CD14-positive monocyte (primary cell): Measurements from ENCODE around the gene GNAL. TPM values are rescaled to one million over a fixed set of nuclear protein-coding genes. Genes with fewer than 3 reads are reported as not detected.
"Not testable (repeated sequence)": the region's sequence is repeated elsewhere in the genome, so short reads cannot be mapped to it uniquely, and the experiment has no call there.

Experiments
- DNase-seq, 3 donors: peaks; one replicate each; pipeline ENCODE4 v3.0.0-alpha.2; 2011 to 2022
- H2AFZ ChIP-seq: 2 replicates; pipeline ENCODE4 v1.6.0; 2012; ENCODE audit warnings: mild to moderate bottlenecking, low read depth, low read length, inconsistent platforms; ENCODE audit not compliant: insufficient read depth, poor library complexity, severe bottlenecking
- H3K27ac ChIP-seq, 2 donors: 1 replicate in 1 of 2; 2 replicates in 1 of 2; pipeline ENCODE4 v1.5.1; 2012 to 2013; ENCODE audit warnings: low read length in 2 of 2, control low read depth in 1 of 2, inconsistent platforms in 1 of 2, low read depth in 1 of 2, mild to moderate bottlenecking in 1 of 2
- H3K27me3 ChIP-seq, 2 donors: one replicate each; pipeline versions ENCODE4 v1.6.0 to v1.6.1; 2011 to 2013; ENCODE audit warnings: low read length in 2 of 2; ENCODE audit not compliant: control insufficient read depth in 2 of 2, insufficient read depth in 2 of 2
- H3K36me3 ChIP-seq, 2 donors: replicated peaks in 1 of 2; 1 replicate in 1 of 2; 2 replicates in 1 of 2; pipeline versions ENCODE4 v1.5.1 to v1.6.1; 2012 to 2013; ENCODE audit warnings: low read length in 2 of 2, control low read depth in 1 of 2, inconsistent platforms in 1 of 2, mild to moderate bottlenecking in 1 of 2; ENCODE audit not compliant: insufficient read depth in 2 of 2, control insufficient read depth in 1 of 2
- H3K4me1 ChIP-seq, 2 donors: 1 replicate in 1 of 2; 2 replicates in 1 of 2; pipeline versions ENCODE4 v1.5.1 to v1.6.1; 2012 to 2013; ENCODE audit warnings: low read length in 2 of 2, control low read depth in 1 of 2, inconsistent platforms in 1 of 2, mild to moderate bottlenecking in 1 of 2, moderate library complexity in 1 of 2; ENCODE audit not compliant: insufficient read depth in 2 of 2, control insufficient read depth in 1 of 2
- H3K4me2 ChIP-seq: replicated peaks from 2 replicates; pipeline ENCODE3; 2012; ENCODE audit warnings: low read length, moderate library complexity, mild to moderate bottlenecking; ENCODE audit not compliant: poor library complexity, severe bottlenecking; ENCODE audit errors: extremely low read depth
- H3K4me3 ChIP-seq, 3 experiments: fragments of 200-600 bp in 1 of 3; sonication (generic) in 1 of 3; replicated peaks in 1 of 3; 1 replicate in 2 of 3; 2 replicates in 1 of 3; pipeline ENCODE4 v1.5.1; 2011 to 2013; ENCODE audit warnings: low read length in 3 of 3, mild to moderate bottlenecking in 3 of 3, control low read depth in 2 of 3, low read depth in 2 of 3, inconsistent platforms in 1 of 3, moderate library complexity in 1 of 3
- H3K79me2 ChIP-seq: 2 replicates; pipeline ENCODE4 v1.6.0; 2012; ENCODE audit warnings: mild to moderate bottlenecking, control low read depth, inconsistent platforms, low read length, moderate library complexity; ENCODE audit not compliant: insufficient read depth
- H3K9ac ChIP-seq: 2 replicates; pipeline ENCODE4 v1.6.0; 2017; ENCODE audit warnings: low read length, mild to moderate bottlenecking; ENCODE audit not compliant: insufficient read depth, poor library complexity, severe bottlenecking
- H3K9me3 ChIP-seq, 2 donors: replicated peaks in 1 of 2; 1 replicate in 1 of 2; 2 replicates in 1 of 2; pipeline versions ENCODE4 v1.5.1 to v1.6.1; 2012 to 2013; ENCODE audit warnings: low read length in 2 of 2, control low read depth in 1 of 2; ENCODE audit not compliant: control insufficient read depth in 1 of 2, insufficient read depth in 1 of 2
- H4K20me1 ChIP-seq: 2 replicates; pipeline ENCODE4 v1.6.0; 2012; ENCODE audit warnings: mild to moderate bottlenecking, low read length, control low read depth, moderate library complexity; ENCODE audit not compliant: insufficient read depth
- H3K27ac Mint-ChIP-seq, 7 donors: one replicate each; pipeline ENCODE4 v1.8.0; 2020; ENCODE audit warnings: mild to moderate bottlenecking in 7 of 7, mixed read lengths in 7 of 7, moderate library complexity in 6 of 7, inconsistent platforms in 2 of 7
- H3K27me3 Mint-ChIP-seq, 3 donors: one replicate each; pipeline ENCODE4 v1.8.0; 2021 to 2022; ENCODE audit warnings: low read depth in 3 of 3, mild to moderate bottlenecking in 3 of 3, mixed read lengths in 3 of 3, moderate library complexity in 3 of 3, inconsistent platforms in 1 of 3
- H3K36me3 Mint-ChIP-seq, 2 donors: one replicate each; pipeline ENCODE4 v1.8.0; 2020; ENCODE audit warnings: mixed read lengths in 2 of 2, inconsistent platforms in 1 of 2, mild to moderate bottlenecking in 1 of 2
- H3K4me1 Mint-ChIP-seq: one replicate; pipeline ENCODE4 v1.8.0; 2020; ENCODE audit warnings: mild to moderate bottlenecking, mixed read lengths
- H3K4me3 Mint-ChIP-seq, 2 donors: one replicate each; pipeline ENCODE4 v1.8.0; 2020; ENCODE audit warnings: mild to moderate bottlenecking in 2 of 2, mixed read lengths in 2 of 2, moderate library complexity in 1 of 2
- H3K9me3 Mint-ChIP-seq, 7 donors: one replicate each; pipeline ENCODE4 v1.8.0; 2020 to 2022; ENCODE audit warnings: mixed read lengths in 7 of 7, mild to moderate bottlenecking in 6 of 7, moderate library complexity in 6 of 7, inconsistent platforms in 2 of 7
- CTCF ChIP-seq: fragments of 200-600 bp; IDR thresholded peaks from one replicate; pipeline ENCODE4 v1.8.0; 2022; ENCODE audit warnings: antibody characterized with exemption, mild to moderate bottlenecking
- WGBS: methylation state at CpG from one replicate; pipeline ENCODE4 v1.1.5; 2013; ENCODE audit warnings: missing lambda C conversion rate; ENCODE audit not compliant: insufficient coverage; 5-methylcytosine and 5-hydroxymethylcytosine counted together
- intact Hi-C, 2 donors: fragments of 100-400 bp; cut with micrococcal nuclease; formaldehyde crosslinking; loops; one replicate each; pipeline versions ENCODE4 v1.15.0 to v1.15.1; 2023
- polyA plus RNA-seq, 3 donors: library from polyadenylated mRNA; depleted of rRNA in 1 of 3; unstranded in 2 of 3; stranded (reverse) in 1 of 3; fragments of 300-500 nt in 2 of 3; fragments of >200 nt in 1 of 3; fragmentation: Illumina TruSeq in 2 of 3; gene quantifications; 1 replicate in 2 of 3; 2 replicates in 1 of 3; pipeline ENCODE4 v1.2.3, GENCODE V29; 2012 to 2021

Gene GNAL
- polyA plus RNA-seq, 3 donors: 0.01 to 0.03 TPM; not detected in 1

GRCh38 chr18:11678211-11678610 is 10.9 kb upstream of the GNAL start:
- no peak overlapping the region for H3K4me2 ChIP-seq
- no peak overlapping the region for H3K27ac ChIP-seq
- no peaks in the 10 kb centered on the region for H4K20me1 ChIP-seq
- no peak for DNase-seq
- intact Hi-C loops: no loop called here
- H3K4me1 Mint-ChIP-seq: no peaks in the 10 kb centered on the region
- H2AFZ ChIP-seq: no peak overlapping the region
- WGBS: no CpG with 5 or more reads among the region's 3 CpGs
- H3K4me3 ChIP-seq: no peak overlapping the region
- H3K79me2 ChIP-seq: no peaks in the 10 kb centered on the region
- peaks cover 0 to 3% (median 0%) of the 10 kb centered on the region in 7 donors for H3K9me3 Mint-ChIP-seq
- H3K4me3 Mint-ChIP-seq: no peak overlapping the region
- no peaks in the 10 kb centered on the region for H3K36me3 ChIP-seq
- H3K4me1 ChIP-seq: no peaks in the 10 kb centered on the region
- H3K27ac Mint-ChIP-seq: no peak overlapping the region
- no peaks in the 10 kb centered on the region for H3K9me3 ChIP-seq
- H3K36me3 Mint-ChIP-seq: no peaks in the 10 kb centered on the region
- peaks cover 4 to 12% of the 10 kb centered on the region in 2 donors for H3K27me3 ChIP-seq
- peaks cover 18 to 31% (median 26%) of the 10 kb centered on the region in 3 donors for H3K27me3 Mint-ChIP-seq
- no peak for TF ChIP-seq CTCF
- no peak overlapping the region for H3K9ac ChIP-seq

GRCh38 chr18:11689669-11690565 is 853 bp downstream of the GNAL start:
- H3K36me3 ChIP-seq: no peaks in the 10 kb centered on the region
- under 1% methylated on average over 67 of the region's 72 CpGs for WGBS
- Mint-ChIP-seq H3K27me3 (peaks cover 42 to 69% (median 47%) of the 10 kb centered on the region in 3 donors), H3K9me3 (peaks cover 0 to 11% (median 5%) of the 10 kb centered on the region in 7 donors), H3K4me3 (peak overlapping the region; percentile 53 to 84), H3K4me1 (peaks cover 7% of the 10 kb centered on the region), H3K36me3 (peaks cover 0 to 2% of the 10 kb centered on the region in 2 donors), H3K27ac (no peak overlapping the region)
- H3K9me3 ChIP-seq: peaks cover 0 to 4% of the 10 kb centered on the region in 2 donors
- no peak for TF ChIP-seq CTCF
- intact Hi-C loops: loop anchor here in 1 of 2 donors (10.0 kb wide), 1 partner anchor 55 kb away; no protein-coding TSS in a partner anchor
- H3K4me3 ChIP-seq: peak overlapping the region in 1 of 3 experiments; percentile 47
- H2AFZ ChIP-seq: peak overlapping the region; percentile 50
- peaks cover 43 to 67% of the 10 kb centered on the region in 2 donors for H3K27me3 ChIP-seq
- H3K79me2 ChIP-seq: no peaks in the 10 kb centered on the region
- no peaks in the 10 kb centered on the region for H4K20me1 ChIP-seq
- H3K4me2 ChIP-seq: peak overlapping the region; percentile 67
- no peak overlapping the region for H3K9ac ChIP-seq
- no peak overlapping the region for H3K27ac ChIP-seq
- H3K4me1 ChIP-seq: peaks cover 2 to 13% of the 10 kb centered on the region in 2 donors
- no peak for DNase-seq

DNA sequence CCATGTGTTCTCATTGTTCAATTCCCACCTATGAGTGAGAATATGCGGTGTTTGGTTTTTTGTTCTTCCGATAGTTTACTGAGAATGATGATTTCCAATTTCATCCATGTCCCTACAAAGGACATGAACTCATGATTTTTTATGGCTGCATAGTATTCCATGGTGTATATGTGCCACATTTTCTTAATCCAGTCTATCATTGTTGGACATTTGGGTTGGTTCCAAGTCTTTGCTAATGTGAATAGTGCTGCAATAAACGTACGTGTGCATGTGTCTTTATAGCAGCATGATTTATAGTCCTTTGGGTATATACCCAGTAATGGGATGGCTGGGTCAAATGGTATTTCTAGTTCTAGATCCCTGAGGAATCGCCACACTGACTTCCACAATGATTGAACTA is 1.6 kb downstream of the GNAL start:
- H3K27ac ChIP-seq, intact Hi-C loops, H3K79me2 ChIP-seq, H2AFZ ChIP-seq, H3K9me3 ChIP-seq, DNase-seq, H3K27ac Mint-ChIP-seq, H4K20me1 ChIP-seq, H3K4me2 ChIP-seq, H3K36me3 ChIP-seq, H3K4me3 ChIP-seq, H3K9ac ChIP-seq, H3K4me1 Mint-ChIP-seq, H3K36me3 Mint-ChIP-seq: not testable (repeated sequence)
- Mint-ChIP-seq H3K4me3 (peak overlapping the region in 1 of 2 donors; percentile 35), H3K27me3 (peaks cover 43 to 68% (median 47%) of the 10 kb centered on the region in 3 donors), H3K9me3 (peaks cover 0 to 11% (median 5%) of the 10 kb centered on the region in 7 donors)
- Histone ChIP-seq H3K27me3 (peaks cover 43 to 67% of the 10 kb centered on the region in 2 donors), H3K4me1 (peaks cover 2 to 13% of the 10 kb centered on the region in 2 donors)
- no CpG with 5 or more reads among the region's 5 CpGs for WGBS
